SJCRH30 (cell line): Measurements from ENCODE around the gene MAP7. TPM values are rescaled to one million over a fixed set of nuclear protein-coding genes. Genes with fewer than 3 reads are reported as not detected.
"Not testable (repeated sequence)": the region's sequence is repeated elsewhere in the genome, so short reads cannot be mapped to it uniquely, and the experiment has no call there.

Experiments used
- DNase-seq, 2 experiments: peaks; one replicate each; pipeline ENCODE4 v3.0.0-alpha.2; 2015 to 2020
- H3K27ac ChIP-seq: fragments of 250-450 bp; sonication (Bioruptor Pico); 2 replicates; pipeline ENCODE4 v1.5.1; 2020; ENCODE audit warnings: mild to moderate bottlenecking, moderate library complexity
- H3K27me3 ChIP-seq: fragments of 250-450 bp; sonication (Bioruptor Pico); 2 replicates; pipeline ENCODE4 v1.5.1; 2020; ENCODE audit warnings: mild to moderate bottlenecking, moderate library complexity
- H3K36me3 ChIP-seq: fragments of 250-450 bp; sonication (Bioruptor Pico); 2 replicates; pipeline ENCODE4 v1.5.1; 2020; ENCODE audit warnings: mild to moderate bottlenecking, moderate library complexity
- H3K4me1 ChIP-seq: fragments of 250-450 bp; sonication (Bioruptor Pico); 2 replicates; pipeline ENCODE4 v1.5.1; 2020; ENCODE audit warnings: mild to moderate bottlenecking, moderate library complexity
- H3K4me3 ChIP-seq: fragments of 250-450 bp; sonication (Bioruptor Pico); 2 replicates; pipeline ENCODE4 v1.5.1; 2020; ENCODE audit warnings: mild to moderate bottlenecking, moderate library complexity
- H3K9me3 ChIP-seq: fragments of 250-450 bp; sonication (Bioruptor Pico); replicated peaks from 2 replicates; pipeline ENCODE4 v1.5.1; 2020; ENCODE audit warnings: mild to moderate bottlenecking, moderate library complexity
- total RNA-seq: library from RNA; depleted of rRNA; stranded (reverse); fragments of >200 nt; shearing (Covaris generic); gene quantifications from 2 replicates; pipeline ENCODE4 v1.2.3, GENCODE V29; 2014

Gene MAP7
- total RNA-seq, 1 experiment from 2014 or later = 0.06 TPM

GRCh38 chr6:136323431-136324112 is 226.7 kb downstream of the MAP7 start:
- Histone ChIP-seq H3K4me3 (no peak overlapping the region), H3K4me1 (no peaks in the 10 kb centered on the region), H3K36me3 (no peaks in the 10 kb centered on the region), H3K27me3 (no peaks in the 10 kb centered on the region), H3K27ac (no peak overlapping the region), H3K9me3 (no peaks in the 10 kb centered on the region)
- no peak for DNase-seq

GRCh38 chr6:136319732-136320131 is 230.5 kb downstream of the MAP7 start:
- DNase-seq = no peak
- Histone ChIP-seq H3K27ac (no peak overlapping the region), H3K27me3 (0 out of 2 replicates have a peak, but pooled peaks cover 6% of the 10 kb centered on the region), H3K4me1 (no peaks in the 10 kb centered on the region), H3K4me3 (no peak overlapping the region), H3K36me3 (no peaks in the 10 kb centered on the region), H3K9me3 (no peaks in the 10 kb centered on the region)

DNA sequence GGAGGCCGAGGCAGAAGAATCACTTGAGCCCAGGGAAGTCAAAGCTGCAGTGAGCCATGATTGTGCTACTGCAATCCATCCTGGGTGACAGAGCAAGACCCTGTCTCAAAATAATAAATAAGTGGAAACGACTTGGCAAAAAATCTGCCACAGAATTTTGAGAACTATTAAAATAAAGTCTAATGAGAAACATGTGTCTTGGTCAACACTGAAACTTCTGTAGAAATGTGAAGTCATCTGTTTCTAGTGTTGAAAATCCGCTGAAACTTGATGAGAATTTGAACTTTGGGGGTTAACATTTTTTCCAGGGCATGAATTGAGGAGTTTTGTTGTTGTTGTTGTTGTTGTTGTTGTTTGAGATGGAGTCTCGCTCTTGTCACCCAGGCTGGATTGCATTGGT is 231.5 kb downstream of the MAP7 start:
- H3K4me3 ChIP-seq = no peak overlapping the region
- DNase-seq = no peak
- 0 out of 2 replicates have a peak, but pooled peaks cover 6% of the 10 kb centered on the region for H3K27me3 ChIP-seq
- H3K9me3 ChIP-seq = no peaks in the 10 kb centered on the region
- H3K36me3 ChIP-seq = no peaks in the 10 kb centered on the region
- no peak overlapping the region for H3K27ac ChIP-seq
- H3K4me1 ChIP-seq = no peaks in the 10 kb centered on the region

DNA sequence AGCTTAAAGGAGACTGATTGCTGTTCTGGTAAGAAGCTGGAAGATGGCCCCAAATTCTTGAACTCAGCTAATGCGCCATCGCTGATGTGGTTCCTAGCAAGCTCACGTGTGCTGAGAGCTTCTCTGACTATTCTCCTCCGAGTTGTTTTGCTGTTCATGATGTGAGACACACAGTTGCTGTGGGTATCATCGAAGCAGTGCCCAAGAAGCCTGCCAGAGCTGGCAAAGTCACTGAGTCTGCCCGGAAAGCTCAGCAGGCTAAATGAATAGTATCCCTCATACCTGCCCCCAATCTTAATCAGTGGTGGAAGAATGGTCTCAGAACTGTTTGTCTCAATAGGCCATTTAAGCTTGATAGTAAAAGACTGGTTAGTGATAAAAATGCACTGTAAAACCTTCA is 232.3 kb downstream of the MAP7 start:
- no peaks in the 10 kb centered on the region for H3K4me1 ChIP-seq

DNA sequence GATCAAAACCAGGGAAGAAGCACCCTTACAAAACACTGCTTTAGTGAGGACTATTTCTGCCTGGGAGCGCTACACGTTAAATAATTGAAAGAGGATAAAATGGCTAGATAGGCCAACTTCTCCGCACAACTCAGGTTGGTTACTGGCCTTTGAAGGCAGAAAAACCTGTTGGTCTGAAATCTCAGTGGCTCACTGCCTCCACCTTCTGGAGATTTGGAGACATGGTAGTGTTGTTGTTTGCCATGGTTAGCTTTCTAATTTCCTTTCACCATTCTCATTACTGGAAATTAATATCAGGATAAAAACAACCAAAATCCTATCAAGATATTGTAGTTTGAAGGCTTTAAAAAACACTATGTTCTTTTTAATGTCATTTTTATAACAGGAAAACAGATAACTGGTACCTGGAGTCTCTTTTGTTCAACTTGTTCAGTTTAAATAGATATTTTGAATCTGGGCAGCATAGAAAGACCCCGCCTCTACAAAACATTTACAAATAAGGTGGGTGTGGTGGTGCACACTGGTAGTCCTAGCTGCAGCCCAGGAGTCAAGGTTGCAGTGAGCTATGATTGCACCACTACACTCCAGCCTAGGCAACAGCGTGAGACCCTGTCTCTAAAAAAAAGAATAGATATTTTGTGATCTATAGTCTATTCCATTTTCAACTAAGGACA is 233.1 kb downstream of the MAP7 start:
- H3K9me3 ChIP-seq = no peaks in the 10 kb centered on the region

More for the DNA sequence above, 232.3 kb downstream of the MAP7 start:
- Histone ChIP-seq H3K27ac (no peak overlapping the region), H3K9me3 (no peaks in the 10 kb centered on the region), H3K4me3 (no peak overlapping the region), H3K36me3 (no peaks in the 10 kb centered on the region), H3K27me3 (0 out of 2 replicates have a peak, but pooled peaks cover 6% of the 10 kb centered on the region)
- DNase-seq = no peak

DNA sequence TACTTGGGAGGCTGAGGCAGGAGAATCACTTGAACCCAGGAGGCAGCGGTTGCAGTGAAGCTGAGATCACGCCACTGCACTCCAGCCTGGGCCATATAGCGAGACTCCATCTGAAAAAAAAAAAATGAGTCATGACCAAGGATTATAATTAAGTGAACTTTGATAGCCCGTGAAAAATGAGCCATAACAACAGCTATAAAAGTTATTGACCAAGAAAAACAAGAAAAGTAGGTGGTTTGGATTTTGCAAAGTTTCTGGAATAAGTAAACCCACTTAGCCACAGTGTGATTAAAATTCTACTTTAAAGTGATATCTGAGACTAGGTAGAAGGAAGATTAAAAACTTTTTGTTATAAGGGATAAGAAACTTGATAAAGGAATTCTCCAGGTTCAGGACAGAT is 234.6 kb downstream of the MAP7 start:
- Histone ChIP-seq H3K4me1 (no peaks in the 10 kb centered on the region), H3K9me3 (no peaks in the 10 kb centered on the region), H3K36me3 (no peaks in the 10 kb centered on the region), H3K27ac (no peak overlapping the region), H3K27me3 (0 out of 2 replicates have a peak, but pooled peaks cover 6% of the 10 kb centered on the region), H3K4me3 (no peak overlapping the region)
- DNase-seq = no peak

More for the DNA sequence above, 233.1 kb downstream of the MAP7 start:
- Histone ChIP-seq H3K4me1 (no peaks in the 10 kb centered on the region), H3K4me3 (no peak overlapping the region), H3K27me3 (0 out of 2 replicates have a peak, but pooled peaks cover 6% of the 10 kb centered on the region), H3K36me3 (no peaks in the 10 kb centered on the region), H3K27ac (no peak overlapping the region)
- DNase-seq = peak; percentile 36 to 68

GRCh38 chr6:136312975-136313374 is 237.2 kb downstream of the MAP7 start:
- no peak overlapping the region for H3K4me3 ChIP-seq
- no peaks in the 10 kb centered on the region for H3K9me3 ChIP-seq
- no peaks in the 10 kb centered on the region for H3K4me1 ChIP-seq
- DNase-seq = no peak
- no peaks in the 10 kb centered on the region for H3K36me3 ChIP-seq
- H3K27ac ChIP-seq = no peak overlapping the region
- H3K27me3 ChIP-seq = 0 out of 2 replicates have a peak, but pooled peaks cover 6% of the 10 kb centered on the region

GRCh38 chr6:136309729-136310311 is 240.4 kb downstream of the MAP7 start:
- no peak for DNase-seq
- H3K4me1 ChIP-seq = no peaks in the 10 kb centered on the region
- H3K27ac ChIP-seq = no peak overlapping the region
- H3K27me3 ChIP-seq = no peaks in the 10 kb centered on the region
- no peaks in the 10 kb centered on the region for H3K36me3 ChIP-seq
- H3K9me3 ChIP-seq = no peaks in the 10 kb centered on the region
- H3K4me3 ChIP-seq = no peak overlapping the region

- Histone ChIP-seq H3K36me3 (no peaks in the 10 kb centered on the region), H3K27ac (no peak overlapping the region), H3K9me3 (no peaks in the 10 kb centered on the region), H3K4me1 (no peaks in the 10 kb centered on the region), H3K27me3 (no peaks in the 10 kb centered on the region), H3K4me3 (no peak overlapping the region)
- DNase-seq = no peak
Measured at GRCh38 chr6:136309171-136309570, 241.1 kb downstream of the MAP7 start.

- not testable (repeated sequence) for H3K27ac ChIP-seq, H3K9me3 ChIP-seq, H3K27me3 ChIP-seq, H3K4me3 ChIP-seq, H3K4me1 ChIP-seq, DNase-seq, H3K36me3 ChIP-seq
Measured at GRCh38 chr6:136308469-136308868, 241.8 kb downstream of the MAP7 start.

DNA sequence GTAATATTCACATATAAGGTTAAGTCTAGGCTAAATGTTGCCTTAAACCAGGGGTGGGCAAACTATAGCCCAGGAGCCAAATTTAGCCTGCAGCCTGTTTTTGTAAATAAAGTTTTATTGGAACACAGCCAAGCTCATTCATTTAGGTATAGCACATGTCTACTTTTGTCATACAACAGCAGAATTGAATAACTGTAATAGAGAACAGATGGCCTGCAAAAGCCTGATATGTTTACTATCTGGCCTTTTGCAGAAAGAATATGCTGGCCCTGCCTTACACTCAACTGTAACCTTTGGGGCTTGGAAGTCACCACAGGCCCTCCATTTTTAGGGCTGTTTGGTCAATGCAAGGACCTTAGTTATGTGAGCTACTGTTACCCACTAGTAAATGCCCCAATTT is 242.9 kb downstream of the MAP7 start:
- no peak overlapping the region for H3K27ac ChIP-seq
- H3K36me3 ChIP-seq = no peaks in the 10 kb centered on the region
- no peak for DNase-seq
- no peaks in the 10 kb centered on the region for H3K27me3 ChIP-seq
- H3K4me1 ChIP-seq = no peaks in the 10 kb centered on the region
- no peak overlapping the region for H3K4me3 ChIP-seq
- H3K9me3 ChIP-seq = no peaks in the 10 kb centered on the region

GRCh38 chr6:136306466-136306865 is 243.8 kb downstream of the MAP7 start:
- Histone ChIP-seq H3K4me1 (no peaks in the 10 kb centered on the region), H3K36me3 (no peaks in the 10 kb centered on the region), H3K27me3 (no peaks in the 10 kb centered on the region), H3K4me3 (no peak overlapping the region), H3K27ac (no peak overlapping the region), H3K9me3 (no peaks in the 10 kb centered on the region)
- DNase-seq = no peak

DNA sequence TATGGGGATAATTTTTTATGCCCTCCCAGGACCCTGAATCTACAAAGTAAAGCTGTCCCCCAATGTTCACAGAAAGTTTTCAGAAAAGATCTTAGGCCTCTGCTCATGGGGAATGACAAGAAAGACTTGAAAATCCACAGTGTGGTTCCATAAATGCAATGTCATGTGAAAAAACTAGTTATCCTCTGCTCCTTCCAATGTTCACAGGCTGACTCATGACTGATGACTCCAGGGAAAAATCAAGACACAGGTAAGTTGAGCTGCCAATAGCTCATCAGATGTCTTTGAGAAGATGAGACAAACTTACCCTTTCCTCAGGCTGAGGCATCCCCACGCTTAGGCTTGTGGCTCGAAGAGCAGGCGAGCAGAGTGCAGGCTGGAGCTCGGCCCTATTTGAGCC is 245.8 kb downstream of the MAP7 start:
- Histone ChIP-seq H3K4me1 (no peaks in the 10 kb centered on the region), H3K4me3 (no peak overlapping the region), H3K27me3 (no peaks in the 10 kb centered on the region), H3K36me3 (no peaks in the 10 kb centered on the region), H3K27ac (no peak overlapping the region), H3K9me3 (no peaks in the 10 kb centered on the region)
- no peak for DNase-seq

- Histone ChIP-seq H3K4me3 (no peak overlapping the region), H3K36me3 (no peaks in the 10 kb centered on the region), H3K27me3 (no peaks in the 10 kb centered on the region), H3K4me1 (no peaks in the 10 kb centered on the region), H3K9me3 (no peaks in the 10 kb centered on the region), H3K27ac (no peak overlapping the region)
- DNase-seq = no peak
Measured at GRCh38 chr6:136303516-136303915, 246.7 kb downstream of the MAP7 start.

GRCh38 chr6:136294621-136295020 is 255.6 kb downstream of the MAP7 start:
- H3K4me3 ChIP-seq = no peak overlapping the region
- H3K27me3 ChIP-seq = no peaks in the 10 kb centered on the region
- no peak for DNase-seq
- H3K4me1 ChIP-seq = no peaks in the 10 kb centered on the region
- H3K27ac ChIP-seq = no peak overlapping the region
- H3K9me3 ChIP-seq = no peaks in the 10 kb centered on the region
- H3K36me3 ChIP-seq = no peaks in the 10 kb centered on the region
